ENCODE data around the gene EDIL3.

GRCh38 chr5:84373506-84373905 lies 11.2 kb downstream of the EDIL3 start:
- TF ChIP-seq CTCF (IDR thresholded peaks at IDR 0.05; ENCODE audit: extremely low read depth in 1 of 2, insufficient read depth in 1 of 2, low read depth in 1 of 2, low read length in 2 of 2) (no peak), POLR2AphosphoS5 (IDR thresholded peaks at IDR 0.05; ENCODE audit: insufficient read depth, low read depth, low read length) (no peak), JUN (IDR thresholded peaks at IDR 0.05; ENCODE audit: borderline replicate concordance, insufficient read depth, insufficient read length, low read depth) (no peak), EZH2 (IDR thresholded peaks at IDR 0.05; ENCODE audit: borderline replicate concordance, low read depth, low read length, severe bottlenecking) (no peak), POLR2A (IDR thresholded peaks at IDR 0.05; ENCODE audit: low read depth, low read length) (no peak), MAX (IDR thresholded peaks at IDR 0.05; ENCODE audit: insufficient read depth, insufficient read length) (no peak)
